ENCODE data around the gene UCMA.
"Not testable (repeated sequence)": the region's sequence is repeated elsewhere in the genome, so short reads cannot be mapped to it uniquely, and the experiment has no call there.

UCMA gene

GRCh38 chr10:13241613-13242012, 7.4 kb upstream of the UCMA start:
- no peak overlapping the region for H3K27ac ChIP-seq
- TF ChIP-seq, protein P1, sequence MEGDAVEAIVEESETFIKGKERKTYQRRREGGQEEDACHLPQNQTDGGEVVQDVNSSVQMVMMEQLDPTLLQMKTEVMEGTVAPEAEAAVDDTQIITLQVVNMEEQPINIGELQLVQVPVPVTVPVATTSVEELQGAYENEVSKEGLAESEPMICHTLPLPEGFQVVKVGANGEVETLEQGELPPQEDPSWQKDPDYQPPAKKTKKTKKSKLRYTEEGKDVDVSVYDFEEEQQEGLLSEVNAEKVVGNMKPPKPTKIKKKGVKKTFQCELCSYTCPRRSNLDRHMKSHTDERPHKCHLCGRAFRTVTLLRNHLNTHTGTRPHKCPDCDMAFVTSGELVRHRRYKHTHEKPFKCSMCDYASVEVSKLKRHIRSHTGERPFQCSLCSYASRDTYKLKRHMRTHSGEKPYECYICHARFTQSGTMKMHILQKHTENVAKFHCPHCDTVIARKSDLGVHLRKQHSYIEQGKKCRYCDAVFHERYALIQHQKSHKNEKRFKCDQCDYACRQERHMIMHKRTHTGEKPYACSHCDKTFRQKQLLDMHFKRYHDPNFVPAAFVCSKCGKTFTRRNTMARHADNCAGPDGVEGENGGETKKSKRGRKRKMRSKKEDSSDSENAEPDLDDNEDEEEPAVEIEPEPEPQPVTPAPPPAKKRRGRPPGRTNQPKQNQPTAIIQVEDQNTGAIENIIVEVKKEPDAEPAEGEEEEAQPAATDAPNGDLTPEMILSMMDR (IDR thresholded peaks at IDR 0.05), result no peak
- H3K27me3 ChIP-seq, result no peaks in the 10 kb centered on the region
- no peaks in the 10 kb centered on the region for H3K36me3 ChIP-seq
- H3K4me3 ChIP-seq (ENCODE audit: low read depth in 1 of 2, low read length in 1 of 2), result no peak overlapping the region
- no peaks in the 10 kb centered on the region for H3K9me3 ChIP-seq
- no peaks in the 10 kb centered on the region for H3K4me1 ChIP-seq (ENCODE audit: control insufficient read depth in 1 of 2, insufficient read depth in 1 of 2, low read depth in 1 of 2, low read length in 1 of 2)

DNA sequence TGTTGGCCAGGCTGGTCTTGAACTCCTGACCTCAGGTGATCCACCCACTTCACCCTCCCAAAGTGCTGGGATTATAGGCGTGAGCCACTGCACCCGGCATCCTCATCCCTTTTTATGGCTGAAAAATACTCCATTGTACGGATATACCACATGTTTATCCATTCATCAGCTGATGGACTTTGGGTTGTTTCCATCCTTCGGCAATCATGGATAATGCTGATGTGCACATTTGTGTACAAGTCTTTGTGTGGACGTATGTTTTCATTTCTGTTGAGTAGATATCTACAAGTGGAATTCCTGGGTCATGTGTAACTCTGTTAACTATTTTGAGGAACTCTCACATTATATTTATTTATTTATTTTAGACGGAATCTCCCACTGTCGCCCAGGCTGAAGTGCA, 5.7 kb upstream of the UCMA start:
- Histone ChIP-seq H3K27ac (no peak overlapping the region), H3K9me3 (no peaks in the 10 kb centered on the region), H3K4me3 (ENCODE audit: low read depth in 1 of 2, low read length in 1 of 2) (no peak overlapping the region), H3K4me1 (ENCODE audit: control insufficient read depth in 1 of 2, insufficient read depth in 1 of 2, low read depth in 1 of 2, low read length in 1 of 2) (no peaks in the 10 kb centered on the region), H3K27me3 (no peaks in the 10 kb centered on the region), H3K36me3 (no peaks in the 10 kb centered on the region)
- TF ChIP-seq, protein P1 (IDR thresholded peaks at IDR 0.05), result no peak

- no peak overlapping the region for H3K27ac ChIP-seq
- no peaks in the 10 kb centered on the region for H3K27me3 ChIP-seq
- H3K36me3 ChIP-seq, result no peaks in the 10 kb centered on the region
- H3K4me3 ChIP-seq (ENCODE audit: low read depth in 1 of 2, low read length in 1 of 2), result no peak overlapping the region
- TF ChIP-seq, protein P1 (IDR thresholded peaks at IDR 0.05), result no peak
- H3K9me3 ChIP-seq, result no peaks in the 10 kb centered on the region
- no peaks in the 10 kb centered on the region for H3K4me1 ChIP-seq (ENCODE audit: control insufficient read depth in 1 of 2, insufficient read depth in 1 of 2, low read depth in 1 of 2, low read length in 1 of 2)
Measured at GRCh38 chr10:13238271-13239077, 4.3 kb upstream of the UCMA start.

DNA sequence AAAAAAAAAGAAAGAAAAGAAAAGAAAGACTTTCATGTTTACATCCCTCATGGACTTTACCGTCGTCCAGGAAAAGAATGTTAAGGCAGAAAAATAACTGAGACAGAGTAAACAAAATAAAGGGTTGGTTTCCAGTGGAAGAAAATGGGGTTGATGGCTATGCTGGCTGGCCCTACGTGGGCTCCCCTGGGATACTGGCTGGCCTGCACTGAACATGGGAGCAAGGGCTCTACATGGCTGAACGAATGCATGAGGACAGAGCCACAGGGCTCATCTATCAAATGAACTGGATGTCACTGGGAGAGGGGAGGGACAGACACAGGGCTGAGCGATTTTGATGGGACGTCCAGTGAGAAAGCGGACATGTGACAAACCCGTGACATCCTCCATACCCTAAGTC, 2.5 kb upstream of the UCMA start:
- Histone ChIP-seq H3K4me1 (ENCODE audit: control insufficient read depth in 1 of 2, insufficient read depth in 1 of 2, low read depth in 1 of 2, low read length in 1 of 2) (no peaks in the 10 kb centered on the region), H3K4me3 (ENCODE audit: low read depth in 1 of 2, low read length in 1 of 2) (no peak overlapping the region), H3K9me3 (no peaks in the 10 kb centered on the region), H3K27ac (no peak overlapping the region), H3K27me3 (no peaks in the 10 kb centered on the region), H3K36me3 (no peaks in the 10 kb centered on the region)
- TF ChIP-seq, protein P1 (IDR thresholded peaks at IDR 0.05), result no peak

DNA sequence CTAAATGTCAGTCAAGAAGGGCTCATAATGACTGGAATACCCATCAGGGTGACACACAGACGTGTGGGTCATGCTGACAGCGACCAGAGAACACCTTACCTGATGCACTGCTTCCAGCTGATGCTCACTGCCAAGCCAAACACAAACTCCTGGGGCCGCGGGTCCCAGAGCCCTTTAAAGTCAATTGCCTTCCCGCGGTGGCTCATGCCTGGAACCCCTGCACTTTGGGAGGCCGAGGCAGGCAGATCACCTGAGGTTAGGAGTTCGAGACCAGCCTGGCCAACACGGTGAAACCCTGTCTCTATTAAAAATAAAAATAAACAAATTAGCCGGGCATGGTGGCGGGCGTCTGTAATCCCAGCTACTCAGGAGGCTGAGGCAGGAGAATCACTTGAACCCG, 562 bp upstream of the UCMA start:
- H3K27ac ChIP-seq; H3K4me3 ChIP-seq (ENCODE audit: low read depth in 1 of 2, low read length in 1 of 2); H3K36me3 ChIP-seq; H3K4me1 ChIP-seq (ENCODE audit: control insufficient read depth in 1 of 2, insufficient read depth in 1 of 2, low read depth in 1 of 2, low read length in 1 of 2); H3K27me3 ChIP-seq; H3K9me3 ChIP-seq: not testable (repeated sequence)

GRCh38 chr10:13233358-13233757, 816 bp downstream of the UCMA start:
- Histone ChIP-seq H3K36me3 (no peaks in the 10 kb centered on the region), H3K4me3 (ENCODE audit: low read depth in 1 of 2, low read length in 1 of 2) (no peak overlapping the region), H3K9me3 (no peaks in the 10 kb centered on the region), H3K27me3 (no peaks in the 10 kb centered on the region), H3K27ac (no peak overlapping the region), H3K4me1 (ENCODE audit: control insufficient read depth in 1 of 2, insufficient read depth in 1 of 2, low read depth in 1 of 2, low read length in 1 of 2) (no peaks in the 10 kb centered on the region)
- TF ChIP-seq, protein P1 (IDR thresholded peaks at IDR 0.05), result no peak

All from neutrophil (primary cell).